Activated T-cell treated with anti-CD3 and anti-CD28 coated beads, Interleukin-2, amount 50 U/mL, for 24 hours (primary cell): ENCODE results near the gene PTP4A1.
"Not testable (repeated sequence)": the region's sequence is repeated elsewhere in the genome, so short reads cannot be mapped to it uniquely, and the experiment has no call there.

ENCODE experiments used
- DNase-seq: peaks from one replicate; pipeline ENCODE4 v3.0.0-alpha.2; 2020
- H3K27ac Mint-ChIP-seq: 2 replicates; pipeline ENCODE4 v1.8.0; 2020; ENCODE audit warnings: mild to moderate bottlenecking, mixed read lengths
- H3K27me3 Mint-ChIP-seq: 2 replicates; pipeline ENCODE4 v1.8.0; 2020; ENCODE audit warnings: mixed read lengths
- H3K36me3 Mint-ChIP-seq: 2 replicates; pipeline ENCODE4 v1.8.0; 2020; ENCODE audit warnings: low read depth, mixed read lengths
- H3K4me1 Mint-ChIP-seq: 2 replicates; pipeline ENCODE4 v1.8.0; 2020; ENCODE audit warnings: low read depth, mixed read lengths
- H3K4me3 Mint-ChIP-seq: 2 replicates; pipeline ENCODE4 v1.8.0; 2020; ENCODE audit warnings: mild to moderate bottlenecking, moderate library complexity, mixed read lengths
- H3K9me3 Mint-ChIP-seq: 2 replicates; pipeline ENCODE4 v1.8.0; 2020; ENCODE audit warnings: mixed read lengths

PTP4A1 gene

DNA sequence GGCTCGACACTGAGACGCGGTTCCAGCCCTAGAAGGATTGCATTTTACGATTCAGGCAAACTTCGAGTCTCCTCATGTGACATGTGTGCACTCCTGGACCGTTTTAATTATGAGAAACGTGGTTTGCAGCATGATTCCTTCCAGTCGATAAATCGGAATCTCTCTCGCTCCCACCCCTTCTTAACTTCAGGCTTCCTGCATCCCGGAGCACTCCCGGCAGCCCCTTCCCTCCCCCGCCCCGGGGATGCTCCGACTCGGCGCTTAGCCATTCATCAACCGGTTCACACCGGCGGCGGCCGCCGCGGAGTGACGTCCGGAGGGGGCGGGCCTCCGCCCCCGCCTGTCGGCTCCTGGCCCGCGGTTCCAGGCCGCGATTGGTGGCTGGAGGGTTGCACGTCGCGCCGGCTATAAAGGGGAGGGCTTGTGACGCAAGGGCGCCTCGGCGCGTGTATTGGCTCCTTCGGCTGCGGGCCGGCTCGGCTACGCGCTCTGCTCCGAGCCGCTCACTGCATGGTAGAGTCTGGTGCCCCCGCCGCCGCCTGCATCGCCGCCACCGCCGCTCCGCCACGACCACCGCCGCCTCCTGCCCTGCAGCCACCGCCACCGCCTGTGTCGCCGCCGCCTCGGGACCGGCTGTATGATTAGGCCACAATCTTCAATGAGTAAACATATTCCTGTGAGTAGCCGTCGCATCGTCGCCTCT lies at the start of gene PTP4A1, which contains the start of gene LOC128125822:
Gene PTP4A1, plus strand, starts transcription at position 437 of the 703 bp plus-strand sequence. CDS start 4,401 bp downstream, outside the sequence.
Gene LOC128125822, plus strand, starts transcription at position 437 of the 703 bp plus-strand sequence.
- no peaks in the 10 kb centered on the region for H3K27me3 Mint-ChIP-seq
- peaks cover 31% of the 10 kb centered on the region for H3K36me3 Mint-ChIP-seq
- peak; percentile 98 for DNase-seq
- peaks cover 35% of the 10 kb centered on the region for H3K4me1 Mint-ChIP-seq
- peak within 1 kb of the TSS; percentile 90 for H3K4me3 Mint-ChIP-seq
- H3K9me3 Mint-ChIP-seq, result no peaks in the 10 kb centered on the region
- peak within 1 kb of the TSS; percentile 96 for H3K27ac Mint-ChIP-seq

DNA sequence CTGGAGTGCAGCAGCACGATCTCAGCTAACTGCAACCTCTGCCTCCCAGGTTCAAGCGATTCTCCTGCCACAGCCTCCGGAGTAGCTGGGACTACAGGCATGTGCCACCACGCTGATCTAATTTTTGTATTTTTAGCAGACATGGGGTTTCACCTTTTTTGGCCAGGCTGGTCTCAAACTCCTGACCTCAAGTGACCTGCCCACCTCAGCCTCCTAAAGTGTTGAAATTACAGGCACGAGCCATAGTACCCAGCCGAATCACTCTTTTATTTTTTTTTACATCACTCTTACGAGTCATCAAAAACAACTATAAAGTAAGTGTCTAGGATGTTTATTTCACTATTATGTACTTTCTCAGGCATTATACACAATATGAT lies 49.4 kb upstream of the PTP4A1 start:
- H3K4me1 Mint-ChIP-seq, H3K36me3 Mint-ChIP-seq, H3K9me3 Mint-ChIP-seq, H3K4me3 Mint-ChIP-seq, H3K27ac Mint-ChIP-seq, H3K27me3 Mint-ChIP-seq, DNase-seq: not testable (repeated sequence)

DNA sequence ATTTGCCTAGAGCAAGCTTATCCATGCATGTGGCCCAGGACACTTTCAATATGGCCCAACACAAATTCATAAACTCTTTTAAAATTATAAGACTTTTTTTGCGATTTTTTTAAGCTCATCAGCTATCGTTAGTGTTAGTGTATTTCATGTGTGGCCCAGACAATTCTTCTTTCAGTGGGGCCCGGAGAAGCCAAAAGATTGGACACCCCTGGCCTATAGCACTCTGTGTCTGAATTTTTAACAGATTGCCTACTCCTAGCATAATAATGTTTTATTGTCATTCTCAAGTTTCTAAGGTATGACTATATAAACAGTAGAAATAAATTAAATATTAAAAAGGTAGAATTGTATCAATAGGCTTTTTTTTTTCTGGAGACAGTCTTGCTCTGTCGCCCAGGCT lies 48.6 kb upstream of the PTP4A1 start:
- no peaks in the 10 kb centered on the region for H3K9me3 Mint-ChIP-seq
- no peaks in the 10 kb centered on the region for H3K27me3 Mint-ChIP-seq
- no peaks in the 10 kb centered on the region for H3K36me3 Mint-ChIP-seq
- no peak overlapping the region for H3K27ac Mint-ChIP-seq
- H3K4me1 Mint-ChIP-seq, result peaks cover 8% of the 10 kb centered on the region
- H3K4me3 Mint-ChIP-seq, result no peak overlapping the region
- DNase-seq, result no peak

DNA sequence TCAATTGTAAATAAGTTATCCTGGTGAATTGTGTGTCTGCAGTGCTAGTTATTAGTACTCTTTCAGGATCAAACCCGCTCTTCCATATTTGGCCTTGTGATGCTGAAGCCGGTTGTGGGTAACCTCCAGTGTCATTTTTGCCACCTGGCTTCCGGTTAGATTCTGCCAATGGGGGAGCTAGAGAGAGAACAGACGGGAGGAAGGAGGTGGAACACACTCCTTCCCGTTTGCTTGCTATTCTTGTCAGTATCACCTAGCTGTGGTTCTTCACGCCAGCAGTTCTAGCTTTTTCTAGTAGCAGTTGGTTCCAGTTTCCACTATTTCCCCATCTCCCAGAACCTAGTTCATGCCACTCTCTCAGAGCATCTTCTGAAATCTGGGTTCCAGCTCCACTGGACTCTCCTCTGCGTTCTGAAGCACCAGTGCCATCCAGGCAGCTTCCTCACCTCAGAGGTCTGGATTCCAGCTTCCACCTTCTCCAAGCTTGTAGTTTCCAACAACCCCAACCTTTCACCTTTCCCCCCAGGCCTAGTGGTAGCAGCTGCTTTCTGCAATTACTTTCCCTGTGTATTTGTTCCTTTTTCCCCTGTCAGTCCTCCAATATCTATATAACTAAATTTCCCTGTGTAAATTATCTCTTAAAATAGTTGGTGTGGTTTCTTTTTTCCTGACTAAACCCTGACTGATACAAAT lies 46.9 kb upstream of the PTP4A1 start:
- no peak overlapping the region for H3K4me3 Mint-ChIP-seq
- peaks cover 14% of the 10 kb centered on the region for H3K4me1 Mint-ChIP-seq
- H3K9me3 Mint-ChIP-seq, result no peaks in the 10 kb centered on the region
- H3K27me3 Mint-ChIP-seq, result no peaks in the 10 kb centered on the region
- no peaks in the 10 kb centered on the region for H3K36me3 Mint-ChIP-seq
- no peak for DNase-seq
- H3K27ac Mint-ChIP-seq, result no peak overlapping the region

DNA sequence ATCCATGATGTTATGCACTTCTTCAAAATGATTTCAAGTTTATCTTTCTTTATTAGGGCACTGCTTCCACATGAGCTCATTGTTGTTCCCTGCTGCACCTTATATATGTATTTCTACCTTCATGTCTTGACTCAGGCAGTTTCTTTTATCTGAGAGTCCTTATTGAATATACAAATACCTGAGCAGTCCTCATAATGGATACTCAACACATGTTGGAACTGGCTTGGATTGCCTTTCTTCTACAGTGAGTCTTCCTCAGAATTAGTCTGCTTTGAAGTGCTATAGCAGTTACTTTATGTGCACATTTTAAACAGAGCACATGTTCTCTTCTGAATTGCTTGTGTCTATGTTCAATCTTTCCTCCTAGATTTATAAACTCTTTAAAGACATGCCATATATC lies 45.3 kb upstream of the PTP4A1 start:
- peaks cover 14% of the 10 kb centered on the region for H3K4me1 Mint-ChIP-seq
- H3K9me3 Mint-ChIP-seq, result no peaks in the 10 kb centered on the region
- H3K27me3 Mint-ChIP-seq, result no peaks in the 10 kb centered on the region
- H3K4me3 Mint-ChIP-seq, result no peak overlapping the region
- H3K27ac Mint-ChIP-seq, result no peak overlapping the region
- no peaks in the 10 kb centered on the region for H3K36me3 Mint-ChIP-seq
- no peak for DNase-seq

DNA sequence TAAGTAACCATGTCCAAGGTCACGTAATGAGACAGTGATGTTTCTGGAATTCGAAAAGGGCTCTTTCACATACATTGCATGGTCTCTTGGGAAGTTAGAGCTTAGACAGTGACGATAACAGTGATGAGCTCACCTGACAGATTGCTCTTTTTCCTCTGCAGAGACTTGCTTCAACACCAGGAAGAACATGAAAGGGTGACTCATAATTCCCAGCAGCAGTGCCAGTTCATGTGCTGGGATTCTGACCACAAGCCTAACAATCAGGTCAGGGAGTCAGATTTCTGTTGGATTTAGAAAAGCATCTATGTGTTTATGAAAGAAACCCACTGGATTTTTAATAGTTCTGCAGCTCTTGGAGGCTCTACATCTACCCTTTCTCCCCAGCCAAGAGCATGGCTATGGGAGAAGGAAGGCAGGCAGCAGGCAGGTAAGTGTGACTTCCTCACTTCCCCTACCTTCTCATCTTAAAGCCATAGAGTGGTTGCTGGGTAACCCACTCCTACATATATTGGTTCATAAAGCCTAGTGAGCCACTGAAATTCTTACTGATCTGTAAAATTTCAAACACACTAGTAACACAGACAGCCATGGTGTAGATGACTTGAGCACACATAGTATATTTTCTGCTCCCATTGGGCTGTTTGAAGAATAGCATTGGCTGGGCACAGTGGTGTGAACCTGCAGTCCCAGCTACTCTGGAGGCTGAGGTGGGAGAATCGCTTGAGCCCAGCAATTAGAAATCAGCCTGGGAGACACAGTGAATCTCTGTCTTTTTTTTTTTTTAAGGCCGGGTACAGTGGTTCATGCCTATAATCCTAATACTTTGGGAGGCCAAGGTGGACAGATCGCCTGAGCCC lies 44.4 kb upstream of the PTP4A1 start:
- Mint-ChIP-seq H3K9me3 (no peaks in the 10 kb centered on the region), H3K4me1 (peaks cover 14% of the 10 kb centered on the region), H3K27me3 (no peaks in the 10 kb centered on the region), H3K4me3 (no peak overlapping the region), H3K27ac (no peak overlapping the region), H3K36me3 (no peaks in the 10 kb centered on the region)
- no peak for DNase-seq

DNA sequence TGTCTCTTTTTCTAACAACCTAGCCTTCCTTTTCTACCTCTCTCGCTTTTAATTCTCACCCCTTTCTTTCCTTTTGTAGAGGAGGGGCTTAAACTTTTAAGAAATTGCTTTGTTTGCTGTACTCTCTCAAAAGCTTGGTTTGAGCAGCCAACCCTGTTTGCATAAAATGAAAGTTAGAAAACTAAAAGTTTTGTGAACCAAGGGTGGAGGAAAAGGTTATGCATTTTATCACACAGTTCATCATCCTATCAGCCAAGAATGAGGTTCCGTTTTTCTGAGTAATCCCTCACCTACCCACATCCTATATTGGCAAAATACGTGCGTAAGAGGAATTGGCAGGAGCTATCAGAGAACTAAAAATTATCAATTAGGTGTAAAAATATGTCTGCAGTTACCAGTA lies 42.8 kb upstream of the PTP4A1 start:
- H3K27ac Mint-ChIP-seq, result peak overlapping the region; percentile 12
- H3K9me3 Mint-ChIP-seq, result no peaks in the 10 kb centered on the region
- no peak for DNase-seq
- H3K36me3 Mint-ChIP-seq, result no peaks in the 10 kb centered on the region
- no peaks in the 10 kb centered on the region for H3K27me3 Mint-ChIP-seq
- peaks cover 14% of the 10 kb centered on the region for H3K4me1 Mint-ChIP-seq
- H3K4me3 Mint-ChIP-seq, result peak overlapping the region; percentile 26

DNA sequence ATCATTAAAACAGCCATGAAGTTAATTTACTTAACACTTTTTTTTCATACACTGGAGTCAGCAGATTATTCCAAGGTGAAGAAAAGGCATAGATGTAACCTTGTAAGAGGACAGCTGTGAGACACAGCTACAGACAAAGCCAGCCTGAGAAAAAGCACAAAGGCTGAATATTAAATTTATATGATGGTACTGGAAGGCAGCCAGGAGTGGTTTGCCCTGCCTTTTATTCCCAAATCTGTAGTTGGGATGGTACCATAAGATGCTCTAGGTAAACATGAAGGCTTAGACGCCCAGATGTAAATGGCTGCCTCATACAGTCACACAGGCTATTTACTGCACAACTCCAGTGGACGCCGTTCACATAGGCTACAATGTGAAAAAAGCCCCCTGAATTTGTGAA lies 42.1 kb upstream of the PTP4A1 start:
- Mint-ChIP-seq H3K27me3 (no peaks in the 10 kb centered on the region), H3K4me3 (no peak overlapping the region), H3K27ac (no peak overlapping the region), H3K9me3 (no peaks in the 10 kb centered on the region), H3K36me3 (no peaks in the 10 kb centered on the region), H3K4me1 (peaks cover 12% of the 10 kb centered on the region)
- DNase-seq, result no peak

DNA sequence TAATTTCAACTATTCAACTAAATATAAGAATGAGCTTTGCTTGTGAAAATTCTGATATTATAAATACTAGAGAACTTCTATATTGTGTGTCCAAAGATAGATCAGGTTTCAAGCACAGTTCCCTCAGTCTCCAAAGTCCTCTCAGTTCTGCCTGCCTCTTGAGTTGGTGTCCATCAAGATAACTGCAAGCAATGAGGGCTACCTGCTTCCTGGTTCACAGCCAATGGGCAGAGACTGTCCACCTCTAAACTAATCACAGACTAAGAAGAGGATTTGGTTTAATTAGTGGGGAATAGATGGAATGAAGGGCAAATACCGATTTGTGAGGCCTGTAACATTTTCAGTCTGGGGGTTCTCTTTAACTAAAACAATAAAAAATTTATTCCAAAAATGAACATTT lies 41.3 kb upstream of the PTP4A1 start:
- Mint-ChIP-seq H3K9me3 (no peaks in the 10 kb centered on the region), H3K4me3 (no peak overlapping the region), H3K27me3 (no peaks in the 10 kb centered on the region), H3K27ac (no peak overlapping the region), H3K36me3 (no peaks in the 10 kb centered on the region), H3K4me1 (peaks cover 10% of the 10 kb centered on the region)
- DNase-seq, result no peak

DNA sequence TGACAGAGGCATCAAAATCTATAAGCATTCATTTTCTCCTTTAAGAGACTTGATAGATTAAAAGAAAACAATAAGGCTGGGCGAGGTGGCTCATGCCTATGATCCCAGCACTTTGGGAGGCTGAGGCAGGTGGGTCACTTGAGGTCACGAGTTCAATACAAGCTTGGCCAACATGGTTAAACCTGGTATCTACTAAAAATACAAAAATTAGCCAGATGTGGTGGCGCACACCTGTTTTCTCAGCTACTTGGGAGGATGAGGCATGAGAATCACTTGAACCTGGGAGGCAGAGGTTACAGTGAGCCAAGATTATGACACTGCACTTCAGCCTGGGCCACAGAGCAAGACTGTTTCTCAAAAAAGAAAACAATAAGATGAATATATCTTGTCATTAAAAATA lies 39.3 kb upstream of the PTP4A1 start:
- Mint-ChIP-seq H3K27me3 (no peaks in the 10 kb centered on the region), H3K27ac (no peak overlapping the region), H3K9me3 (no peaks in the 10 kb centered on the region), H3K36me3 (no peaks in the 10 kb centered on the region), H3K4me1 (peaks cover 10% of the 10 kb centered on the region), H3K4me3 (no peak overlapping the region)
- DNase-seq, result no peak

DNA sequence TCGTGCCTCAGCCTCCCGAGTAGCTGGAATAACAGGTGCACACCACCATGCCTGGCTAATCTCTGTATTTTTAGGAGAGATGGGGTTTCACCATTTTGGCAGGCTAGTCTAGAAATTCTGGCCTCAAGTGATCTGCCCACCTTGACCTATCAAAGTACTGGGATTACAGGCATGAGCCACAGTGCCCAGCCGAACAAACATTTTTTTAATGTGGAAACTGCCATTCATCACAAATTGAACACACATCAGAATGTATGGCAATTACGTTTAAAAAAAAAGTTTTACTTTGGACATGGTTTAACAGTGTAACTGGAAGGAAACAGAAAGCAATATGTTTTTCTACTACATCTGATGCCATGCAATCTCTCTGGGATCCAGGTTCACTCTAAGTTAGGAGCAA lies 38.3 kb upstream of the PTP4A1 start:
- Mint-ChIP-seq H3K4me1 (peaks cover 10% of the 10 kb centered on the region), H3K9me3 (no peaks in the 10 kb centered on the region), H3K36me3 (no peaks in the 10 kb centered on the region), H3K27ac (no peak overlapping the region), H3K27me3 (no peaks in the 10 kb centered on the region), H3K4me3 (no peak overlapping the region)
- DNase-seq, result no peak

DNA sequence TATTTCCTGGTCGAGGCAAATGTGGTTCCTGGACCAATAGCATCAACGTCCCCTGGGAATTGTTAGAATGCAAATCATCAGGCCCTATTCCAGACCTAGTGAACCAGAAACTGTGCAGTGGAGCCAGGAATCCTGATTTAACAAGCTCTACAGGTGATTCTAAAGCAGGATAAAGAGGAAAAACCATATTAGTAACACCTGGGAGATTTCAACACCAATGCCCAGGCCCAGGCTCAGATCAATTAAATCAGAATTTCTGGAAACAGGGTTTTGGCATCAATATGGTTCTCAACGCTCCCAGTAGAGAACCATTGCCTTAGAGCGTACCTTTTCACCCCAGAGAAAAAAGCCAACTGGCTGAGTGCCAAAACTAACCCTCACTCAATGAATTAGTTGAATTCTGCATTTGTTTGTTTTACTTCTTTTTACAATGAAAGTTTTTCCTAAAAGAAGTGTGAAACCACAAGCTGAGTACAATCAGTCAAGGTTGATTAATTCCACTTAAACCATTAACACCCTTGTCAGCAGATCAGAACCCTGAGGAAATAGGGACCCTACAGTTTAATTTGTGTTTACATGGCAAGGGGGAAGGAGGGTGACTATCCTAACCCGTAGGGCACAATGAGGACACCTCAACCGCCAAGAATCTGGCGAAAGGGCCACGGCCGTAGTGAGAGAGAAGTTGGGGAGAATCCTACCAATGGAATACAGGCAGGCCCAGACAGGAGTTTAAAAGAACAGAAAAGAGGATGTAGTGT lies 34.9 kb upstream of the PTP4A1 start:
- no peaks in the 10 kb centered on the region for H3K9me3 Mint-ChIP-seq
- peaks cover 15% of the 10 kb centered on the region for H3K27me3 Mint-ChIP-seq
- no peaks in the 10 kb centered on the region for H3K4me1 Mint-ChIP-seq
- no peak for DNase-seq
- H3K4me3 Mint-ChIP-seq, result no peak overlapping the region
- H3K36me3 Mint-ChIP-seq, result no peaks in the 10 kb centered on the region
- H3K27ac Mint-ChIP-seq, result no peak overlapping the region

DNA sequence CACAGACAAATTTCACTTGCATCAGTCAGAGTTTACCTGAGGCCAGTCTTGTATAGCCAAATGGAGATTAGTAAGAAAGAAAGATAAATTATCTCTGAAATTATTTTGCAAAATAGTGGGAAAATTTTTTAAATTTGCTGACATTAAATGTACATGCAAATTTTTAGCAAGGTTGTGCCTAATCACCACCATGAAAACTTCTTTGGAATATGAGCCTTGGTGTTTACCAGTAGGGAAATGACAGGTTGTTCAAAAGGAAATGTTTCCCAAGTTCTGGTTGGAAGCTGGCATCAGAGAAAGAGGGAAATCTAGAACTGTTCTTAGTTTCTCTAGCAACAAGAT lies 34.4 kb upstream of the PTP4A1 start:
- H3K27ac Mint-ChIP-seq, result no peak overlapping the region
- no peak for DNase-seq
- H3K4me1 Mint-ChIP-seq, result no peaks in the 10 kb centered on the region
- no peak overlapping the region for H3K4me3 Mint-ChIP-seq
- no peaks in the 10 kb centered on the region for H3K9me3 Mint-ChIP-seq
- H3K36me3 Mint-ChIP-seq, result no peaks in the 10 kb centered on the region
- H3K27me3 Mint-ChIP-seq, result peaks cover 19% of the 10 kb centered on the region

DNA sequence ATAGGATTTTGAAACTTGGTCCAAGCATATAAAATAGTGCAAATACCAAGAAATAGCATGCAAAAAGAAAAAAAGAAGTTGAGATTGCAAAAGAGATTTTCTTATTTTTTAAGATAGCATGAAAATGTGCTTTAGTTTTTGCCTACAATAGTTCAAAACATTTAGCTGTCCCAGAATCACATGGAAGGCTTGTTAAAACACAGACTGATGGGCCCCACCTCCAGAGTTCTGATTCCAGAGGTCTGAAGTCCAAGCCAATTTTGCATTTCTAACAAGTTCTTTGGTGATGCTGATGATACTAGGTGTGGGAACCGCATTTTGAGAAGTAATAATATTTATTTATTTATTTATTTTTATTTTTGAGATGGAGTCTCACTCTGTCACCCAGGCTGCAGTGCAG lies 33.7 kb upstream of the PTP4A1 start:
- Mint-ChIP-seq H3K27ac (no peak overlapping the region), H3K27me3 (peaks cover 22% of the 10 kb centered on the region), H3K36me3 (no peaks in the 10 kb centered on the region), H3K4me1 (no peaks in the 10 kb centered on the region), H3K4me3 (no peak overlapping the region), H3K9me3 (no peaks in the 10 kb centered on the region)
- DNase-seq, result no peak
